ENCODE measurements around the gene NOS1AP.

DNA sequence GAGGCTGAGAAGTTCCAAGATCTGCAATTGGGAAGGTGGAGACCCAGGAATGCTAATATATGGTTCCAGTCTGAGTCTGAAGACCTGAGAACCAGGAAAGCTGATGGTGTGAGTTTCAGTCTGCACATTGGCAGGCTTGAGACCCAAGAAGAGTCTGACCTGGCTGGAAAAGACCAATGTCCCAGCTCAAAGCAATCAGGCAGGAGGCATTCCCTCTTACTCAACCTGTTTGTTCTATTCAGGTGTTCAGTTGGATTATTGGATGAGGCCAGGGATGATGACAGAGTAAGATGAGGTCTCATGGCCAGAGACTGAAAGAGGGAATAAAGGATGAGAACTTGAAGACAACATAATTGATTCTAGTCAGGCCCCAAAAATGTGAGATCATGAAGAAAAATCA is 257.1 kb downstream of the NOS1AP start:
- TF ChIP-seq, protein P1, sequence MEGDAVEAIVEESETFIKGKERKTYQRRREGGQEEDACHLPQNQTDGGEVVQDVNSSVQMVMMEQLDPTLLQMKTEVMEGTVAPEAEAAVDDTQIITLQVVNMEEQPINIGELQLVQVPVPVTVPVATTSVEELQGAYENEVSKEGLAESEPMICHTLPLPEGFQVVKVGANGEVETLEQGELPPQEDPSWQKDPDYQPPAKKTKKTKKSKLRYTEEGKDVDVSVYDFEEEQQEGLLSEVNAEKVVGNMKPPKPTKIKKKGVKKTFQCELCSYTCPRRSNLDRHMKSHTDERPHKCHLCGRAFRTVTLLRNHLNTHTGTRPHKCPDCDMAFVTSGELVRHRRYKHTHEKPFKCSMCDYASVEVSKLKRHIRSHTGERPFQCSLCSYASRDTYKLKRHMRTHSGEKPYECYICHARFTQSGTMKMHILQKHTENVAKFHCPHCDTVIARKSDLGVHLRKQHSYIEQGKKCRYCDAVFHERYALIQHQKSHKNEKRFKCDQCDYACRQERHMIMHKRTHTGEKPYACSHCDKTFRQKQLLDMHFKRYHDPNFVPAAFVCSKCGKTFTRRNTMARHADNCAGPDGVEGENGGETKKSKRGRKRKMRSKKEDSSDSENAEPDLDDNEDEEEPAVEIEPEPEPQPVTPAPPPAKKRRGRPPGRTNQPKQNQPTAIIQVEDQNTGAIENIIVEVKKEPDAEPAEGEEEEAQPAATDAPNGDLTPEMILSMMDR (conservative IDR thresholded peaks at IDR 0.05; ENCODE audit: low read depth, low read length), result no peak
- no peak for TF ChIP-seq EZH2 (IDR thresholded peaks at IDR 0.05; ENCODE audit: low read length, unreplicated experiment)
